BLaER1 (cell line): ENCODE results near the gene SMOC1.

Experiments used
- H3K27ac ChIP-seq: shearing (Covaris generic); formaldehyde crosslinking; 2 replicates; pipeline ENCODE4 v1.8.1; 2022
- H3K27me3 ChIP-seq: shearing (Covaris generic); formaldehyde crosslinking; 2 replicates; pipeline ENCODE4 v1.8.1; 2022
- H3K36me3 ChIP-seq: shearing (Covaris generic); formaldehyde crosslinking; 2 replicates; pipeline ENCODE4 v1.8.1; 2022
- H3K4me1 ChIP-seq: shearing (Covaris generic); formaldehyde crosslinking; 2 replicates; pipeline ENCODE4 v1.8.1; 2022
- H3K4me2 ChIP-seq: shearing (Covaris generic); formaldehyde crosslinking; 2 replicates; pipeline ENCODE4 v1.8.1; 2022
- H3K4me3 ChIP-seq: shearing (Covaris generic); formaldehyde crosslinking; 2 replicates; pipeline ENCODE4 v1.8.1; 2022
- H3K9ac ChIP-seq: shearing (Covaris generic); formaldehyde crosslinking; 2 replicates; pipeline ENCODE4 v1.8.1; 2022
- H3K9me3 ChIP-seq: shearing (Covaris generic); formaldehyde crosslinking; 2 replicates; pipeline ENCODE4 v1.8.1; 2022
- H4K20me1 ChIP-seq: shearing (Covaris generic); formaldehyde crosslinking; 2 replicates; pipeline ENCODE4 v1.8.1; 2022
- Cebpa-rat ChIP-seq: shearing (Covaris generic); IDR thresholded peaks from 2 replicates; pipeline ENCODE4 v1.8.1; 2022

The SMOC1 gene

DNA sequence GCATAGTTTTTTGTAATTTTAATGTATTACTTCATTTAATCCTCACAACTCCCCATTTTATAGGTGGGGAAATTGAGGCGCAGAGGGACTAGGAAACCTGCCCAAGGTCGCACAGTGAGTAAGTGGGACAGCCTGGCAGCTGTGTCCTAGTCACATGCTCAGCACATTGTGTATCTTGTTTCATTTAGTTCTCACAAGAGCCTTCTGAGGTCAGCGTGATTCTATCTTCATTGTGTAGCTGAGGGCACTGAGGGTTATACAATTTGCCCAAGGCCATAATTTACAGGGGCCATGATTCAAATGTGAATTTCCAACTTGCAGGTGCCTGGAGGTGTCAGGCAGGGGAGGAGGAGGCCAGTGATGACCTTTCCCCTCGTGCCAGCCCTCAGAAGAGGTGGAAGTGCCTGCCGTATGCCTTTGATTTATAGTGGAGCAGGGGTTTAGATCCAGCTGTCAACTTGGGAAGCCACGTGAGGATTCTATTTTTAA, 30.3 kb upstream of the SMOC1 start:
- Histone ChIP-seq H3K4me2 (peak overlapping the region; percentile 76), H3K36me3 (no peaks in the 10 kb centered on the region), H3K4me3 (no peak overlapping the region), H4K20me1 (no peaks in the 10 kb centered on the region), H3K9me3 (peaks cover 24% of the 10 kb centered on the region), H3K9ac (no peak overlapping the region), H3K27ac (0 out of 2 replicates have a peak overlapping the region, but pooled peaks have one; percentile 67), H3K4me1 (peaks cover 52% of the 10 kb centered on the region), H3K27me3 (no peaks in the 10 kb centered on the region)
- no peak for TF ChIP-seq Cebpa-rat

GRCh38 chr14:69850086-69850735, 29.0 kb upstream of the SMOC1 start:
- no peak for TF ChIP-seq Cebpa-rat
- no peaks in the 10 kb centered on the region for H4K20me1 ChIP-seq
- peak overlapping the region; percentile 57 for H3K4me3 ChIP-seq
- H3K27me3 ChIP-seq, result no peaks in the 10 kb centered on the region
- peaks cover 57% of the 10 kb centered on the region for H3K4me1 ChIP-seq
- peaks cover 24% of the 10 kb centered on the region for H3K9me3 ChIP-seq
- peak overlapping the region; percentile 76 for H3K4me2 ChIP-seq
- H3K9ac ChIP-seq, result peak overlapping the region; percentile 63; the same call in 1 of the 2 replicates
- peak overlapping the region; percentile 67 for H3K27ac ChIP-seq
- no peaks in the 10 kb centered on the region for H3K36me3 ChIP-seq

GRCh38 chr14:69850736-69851112, 28.5 kb upstream of the SMOC1 start:
- peak overlapping the region; percentile 76 for H3K4me2 ChIP-seq
- H3K27me3 ChIP-seq, result no peaks in the 10 kb centered on the region
- TF ChIP-seq Cebpa-rat, result no peak
- no peaks in the 10 kb centered on the region for H4K20me1 ChIP-seq
- H3K4me3 ChIP-seq, result peak overlapping the region; percentile 57
- H3K9ac ChIP-seq, result no peak overlapping the region
- H3K4me1 ChIP-seq, result peaks cover 57% of the 10 kb centered on the region
- H3K27ac ChIP-seq, result peak overlapping the region; percentile 67
- peaks cover 24% of the 10 kb centered on the region for H3K9me3 ChIP-seq
- no peaks in the 10 kb centered on the region for H3K36me3 ChIP-seq

GRCh38 chr14:69852531-69853321, 26.5 kb upstream of the SMOC1 start:
- no peak for TF ChIP-seq Cebpa-rat
- Histone ChIP-seq H3K36me3 (no peaks in the 10 kb centered on the region), H3K9me3 (peaks cover 24% of the 10 kb centered on the region), H3K9ac (no peak overlapping the region), H4K20me1 (no peaks in the 10 kb centered on the region), H3K4me3 (no peak overlapping the region; the same call in 1 of the 2 replicates), H3K4me1 (peaks cover 57% of the 10 kb centered on the region), H3K27me3 (no peaks in the 10 kb centered on the region), H3K27ac (peak overlapping the region; percentile 44), H3K4me2 (peak overlapping the region; percentile 76)

DNA sequence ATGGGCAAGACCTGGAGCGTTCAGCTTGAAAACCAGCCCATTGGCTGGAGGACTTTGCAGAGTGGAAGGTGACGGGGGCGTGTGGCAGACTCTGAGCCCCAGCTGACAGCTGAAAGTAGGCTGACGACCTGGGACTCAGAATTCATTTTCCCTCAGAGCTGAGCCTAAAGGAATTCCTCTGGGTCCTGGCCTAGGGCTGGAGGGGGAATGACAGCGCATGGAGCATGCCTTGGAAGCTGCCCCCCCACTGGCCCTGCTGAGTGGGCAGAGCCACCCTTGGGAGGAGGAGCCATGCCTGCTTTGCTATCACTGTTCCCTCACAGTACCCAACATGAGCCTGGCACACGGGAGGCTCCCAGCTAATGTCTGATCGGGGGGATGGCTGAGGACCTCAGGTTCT, 25.4 kb upstream of the SMOC1 start:
- peaks cover 56% of the 10 kb centered on the region for H3K4me1 ChIP-seq
- TF ChIP-seq Cebpa-rat, result no peak
- H3K27ac ChIP-seq, result peak overlapping the region; percentile 44; the same call in 1 of the 2 replicates
- no peak overlapping the region for H3K9ac ChIP-seq
- H4K20me1 ChIP-seq, result no peaks in the 10 kb centered on the region
- H3K4me2 ChIP-seq, result peak overlapping the region; percentile 76
- H3K9me3 ChIP-seq, result peaks cover 24% of the 10 kb centered on the region
- H3K4me3 ChIP-seq, result no peak overlapping the region
- no peaks in the 10 kb centered on the region for H3K27me3 ChIP-seq
- H3K36me3 ChIP-seq, result no peaks in the 10 kb centered on the region

DNA sequence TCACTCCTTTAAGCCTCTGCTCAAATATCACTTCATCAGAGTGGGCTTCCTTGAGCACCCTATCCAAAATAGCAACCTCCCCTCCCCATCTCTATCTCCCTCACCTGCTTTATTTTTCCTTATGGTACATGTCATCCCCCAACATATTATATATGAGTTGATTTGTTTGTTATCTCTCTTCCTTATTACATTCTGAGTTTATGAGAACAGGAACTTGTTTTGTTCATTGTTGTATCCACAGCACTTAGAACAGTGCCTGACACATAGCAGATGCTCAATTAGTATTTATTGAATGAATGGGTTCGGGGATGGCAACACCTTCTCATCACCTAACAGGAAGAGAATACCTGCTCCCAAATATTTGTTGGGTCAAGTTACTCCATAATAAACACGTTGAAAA, 24.6 kb upstream of the SMOC1 start:
- Histone ChIP-seq H3K9ac (no peak overlapping the region), H3K27ac (no peak overlapping the region), H3K4me3 (no peak overlapping the region), H4K20me1 (no peaks in the 10 kb centered on the region), H3K27me3 (no peaks in the 10 kb centered on the region), H3K4me2 (no peak overlapping the region), H3K4me1 (peaks cover 48% of the 10 kb centered on the region), H3K36me3 (no peaks in the 10 kb centered on the region), H3K9me3 (peaks cover 24% of the 10 kb centered on the region)
- no peak for TF ChIP-seq Cebpa-rat

DNA sequence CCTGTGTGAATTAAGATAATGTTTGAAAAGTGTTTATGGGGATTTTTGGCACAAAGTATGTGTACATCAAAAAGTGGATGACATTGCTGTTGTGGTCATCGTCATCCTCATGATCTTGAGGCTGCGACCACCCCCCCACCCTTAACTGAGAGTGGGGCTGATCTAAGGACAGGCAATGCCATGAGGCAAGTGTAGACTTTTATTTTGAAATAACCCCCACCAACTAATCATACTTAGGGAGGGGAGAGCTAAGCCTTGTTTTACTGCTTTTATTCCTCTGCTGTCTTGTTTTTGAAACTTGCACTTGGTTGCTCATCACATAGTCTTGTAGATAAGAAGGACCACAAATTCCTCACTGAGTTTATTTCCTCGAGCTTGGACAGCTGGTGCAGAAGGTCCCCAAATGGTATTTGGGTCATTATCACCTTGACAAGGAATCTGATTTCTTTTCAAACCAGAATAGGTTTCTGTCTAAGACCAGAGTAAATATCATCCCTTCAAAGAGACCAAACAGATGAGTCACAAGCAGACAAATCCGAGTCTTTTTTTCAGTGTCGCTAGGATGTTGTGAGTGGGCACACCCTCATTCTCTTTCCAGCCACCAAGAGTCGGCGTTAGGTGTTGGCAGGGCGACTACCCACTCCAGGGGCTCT, 23.9 kb upstream of the SMOC1 start:
- Histone ChIP-seq H3K9me3 (peaks cover 24% of the 10 kb centered on the region), H3K4me1 (peaks cover 41% of the 10 kb centered on the region), H3K27ac (no peak overlapping the region), H3K27me3 (no peaks in the 10 kb centered on the region), H3K36me3 (no peaks in the 10 kb centered on the region), H3K9ac (no peak overlapping the region), H3K4me3 (no peak overlapping the region), H3K4me2 (no peak overlapping the region), H4K20me1 (no peaks in the 10 kb centered on the region)
- no peak for TF ChIP-seq Cebpa-rat

DNA sequence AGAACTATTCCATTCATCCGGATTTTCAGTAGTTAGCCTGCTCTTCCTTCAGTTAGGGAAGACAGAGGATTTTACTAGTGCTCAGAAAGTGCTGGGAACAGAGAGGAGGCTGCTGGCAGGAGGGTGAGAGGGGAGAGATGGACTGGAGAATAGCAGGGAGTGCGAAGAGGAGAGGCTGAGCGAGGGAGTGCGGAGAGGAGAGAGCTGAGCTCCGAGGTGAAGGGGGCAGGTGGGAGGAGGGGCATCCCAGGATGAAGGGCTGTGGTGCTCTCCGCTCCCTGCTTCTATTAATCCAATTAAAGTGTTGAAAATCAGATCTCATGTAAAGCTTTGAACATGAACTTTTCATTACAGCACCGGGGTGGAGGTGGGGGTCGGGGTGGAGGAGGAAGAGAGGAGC, 20.4 kb upstream of the SMOC1 start:
- Histone ChIP-seq H3K27me3 (no peaks in the 10 kb centered on the region), H3K9me3 (no peaks in the 10 kb centered on the region), H3K4me2 (no peak overlapping the region), H3K36me3 (no peaks in the 10 kb centered on the region), H3K4me3 (no peak overlapping the region), H3K9ac (no peak overlapping the region), H4K20me1 (no peaks in the 10 kb centered on the region), H3K4me1 (peaks cover 6% of the 10 kb centered on the region), H3K27ac (no peak overlapping the region)
- TF ChIP-seq Cebpa-rat, result no peak

GRCh38 chr14:69859591-69859990, 19.6 kb upstream of the SMOC1 start:
- H3K36me3 ChIP-seq, result no peaks in the 10 kb centered on the region
- H3K4me2 ChIP-seq, result no peak overlapping the region
- no peak overlapping the region for H3K4me3 ChIP-seq
- no peaks in the 10 kb centered on the region for H3K4me1 ChIP-seq
- no peak overlapping the region for H3K9ac ChIP-seq
- H3K27me3 ChIP-seq, result no peaks in the 10 kb centered on the region
- H3K9me3 ChIP-seq, result peaks cover 6% of the 10 kb centered on the region; the same call in 1 of the 2 replicates
- TF ChIP-seq Cebpa-rat, result no peak
- H4K20me1 ChIP-seq, result no peaks in the 10 kb centered on the region
- no peak overlapping the region for H3K27ac ChIP-seq

DNA sequence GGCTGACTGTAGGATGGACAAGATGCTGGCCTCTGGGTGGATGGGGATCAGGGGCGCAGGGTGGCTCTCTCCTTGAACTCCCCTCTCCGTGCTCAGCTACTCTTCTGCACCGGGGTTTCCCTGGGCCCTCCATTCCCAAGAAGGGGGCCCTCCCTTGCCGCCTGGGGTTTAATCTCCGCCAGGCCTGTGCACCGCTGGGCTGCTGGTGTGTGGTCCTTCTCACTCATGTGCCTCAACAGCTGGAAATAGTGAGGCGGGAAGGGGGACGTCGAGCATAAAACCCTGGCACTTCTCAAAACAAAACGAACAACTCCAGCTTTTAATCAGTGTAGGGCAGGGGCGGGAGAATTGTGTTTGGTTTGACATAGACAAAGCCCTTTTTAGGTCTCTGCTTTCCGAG, 19.0 kb upstream of the SMOC1 start:
- H3K4me3 ChIP-seq, result no peak overlapping the region
- H3K36me3 ChIP-seq, result no peaks in the 10 kb centered on the region
- no peaks in the 10 kb centered on the region for H4K20me1 ChIP-seq
- no peak for TF ChIP-seq Cebpa-rat
- peaks cover 12% of the 10 kb centered on the region for H3K9me3 ChIP-seq
- H3K4me1 ChIP-seq, result no peaks in the 10 kb centered on the region
- no peak overlapping the region for H3K9ac ChIP-seq
- no peak overlapping the region for H3K27ac ChIP-seq
- H3K4me2 ChIP-seq, result no peak overlapping the region
- no peaks in the 10 kb centered on the region for H3K27me3 ChIP-seq
